ENCODE data around the gene CRYBG3.

CRYBG3 gene

GRCh38 chr3:97987306-97987705, 165.5 kb downstream of the CRYBG3 start:
- Mint-ChIP-seq H3K4me1 (ENCODE audit: low read depth in 2 of 2) (peaks cover 5 to 7% of the 10 kb centered on the region in 2 donors), H3K27me3 (no peaks in the 10 kb centered on the region), H3K36me3 (ENCODE audit: insufficient read depth) (peaks cover 3% of the 10 kb centered on the region), H3K9me3 (peaks cover 0 to 13% of the 10 kb centered on the region in 2 donors), H3K4me3 (no peak overlapping the region), H3K27ac (no peak overlapping the region)
- no peak for DNase-seq
- ATAC-seq (replicated peaks): no peak

- Mint-ChIP-seq H3K4me3 (no peak overlapping the region), H3K27me3 (peaks cover 8 to 16% of the 10 kb centered on the region in 2 donors), H3K9me3 (peaks cover 0 to 13% of the 10 kb centered on the region in 2 donors), H3K27ac (no peak overlapping the region), H3K4me1 (ENCODE audit: low read depth in 2 of 2) (peaks cover 5 to 7% of the 10 kb centered on the region in 2 donors), H3K36me3 (ENCODE audit: insufficient read depth) (peaks cover 3% of the 10 kb centered on the region)
- no peak for ATAC-seq (replicated peaks)
- DNase-seq: no peak
Measured at GRCh38 chr3:97988784-97989568, 167.2 kb downstream of the CRYBG3 start.

- H3K4me1 Mint-ChIP-seq (ENCODE audit: low read depth in 2 of 2): peaks cover 5 to 7% of the 10 kb centered on the region in 2 donors
- peaks cover 3% of the 10 kb centered on the region for H3K36me3 Mint-ChIP-seq (ENCODE audit: insufficient read depth)
- ATAC-seq (replicated peaks) (no peak), DNase-seq (no peak)
- H3K9me3 Mint-ChIP-seq: peaks cover 0 to 13% of the 10 kb centered on the region in 2 donors
- H3K4me3 Mint-ChIP-seq: peak overlapping the region in 1 of 2 donors; percentile 64
- H3K27ac Mint-ChIP-seq: peak overlapping the region in 1 of 2 donors; percentile 28
- H3K27me3 Mint-ChIP-seq: peaks cover 13 to 21% of the 10 kb centered on the region in 2 donors
Measured at GRCh38 chr3:97990624-97991292, 168.9 kb downstream of the CRYBG3 start.

- peak; percentile 88 for ATAC-seq (replicated peaks)
- H3K36me3 Mint-ChIP-seq (ENCODE audit: insufficient read depth): peaks cover 3% of the 10 kb centered on the region
- no peak for DNase-seq
- peak overlapping the region in 1 of 2 donors; percentile 64 for H3K4me3 Mint-ChIP-seq
- peaks cover 13 to 21% of the 10 kb centered on the region in 2 donors for H3K27me3 Mint-ChIP-seq
- peak overlapping the region; percentile 28 to 68 for H3K27ac Mint-ChIP-seq
- peaks cover 5 to 7% of the 10 kb centered on the region in 2 donors for H3K4me1 Mint-ChIP-seq (ENCODE audit: low read depth in 2 of 2)
- peaks cover 0 to 13% of the 10 kb centered on the region in 2 donors for H3K9me3 Mint-ChIP-seq
Measured at GRCh38 chr3:97991293-97991682, 169.5 kb downstream of the CRYBG3 start.

- peaks cover 3% of the 10 kb centered on the region for H3K36me3 Mint-ChIP-seq (ENCODE audit: insufficient read depth)
- H3K4me3 Mint-ChIP-seq: no peak overlapping the region
- no peak for ATAC-seq (replicated peaks)
- DNase-seq: no peak
- no peak overlapping the region for H3K27ac Mint-ChIP-seq
- H3K9me3 Mint-ChIP-seq: peaks cover 0 to 13% of the 10 kb centered on the region in 2 donors
- peaks cover 5 to 7% of the 10 kb centered on the region in 2 donors for H3K4me1 Mint-ChIP-seq (ENCODE audit: low read depth in 2 of 2)
- H3K27me3 Mint-ChIP-seq: peaks cover 13 to 21% of the 10 kb centered on the region in 2 donors
Measured at GRCh38 chr3:97992547-97993173, 170.8 kb downstream of the CRYBG3 start.

- no peak overlapping the region for H3K4me3 Mint-ChIP-seq
- peaks cover 3% of the 10 kb centered on the region for H3K36me3 Mint-ChIP-seq (ENCODE audit: insufficient read depth)
- DNase-seq: no peak
- peaks cover 0 to 7% of the 10 kb centered on the region in 2 donors for H3K9me3 Mint-ChIP-seq
- no peak overlapping the region for H3K27ac Mint-ChIP-seq
- peaks cover 5 to 7% of the 10 kb centered on the region in 2 donors for H3K4me1 Mint-ChIP-seq (ENCODE audit: low read depth in 2 of 2)
- H3K27me3 Mint-ChIP-seq: peaks cover 13 to 21% of the 10 kb centered on the region in 2 donors
- no peak for ATAC-seq (replicated peaks)
Measured at GRCh38 chr3:97993526-97993925, 171.7 kb downstream of the CRYBG3 start.

- H3K36me3 Mint-ChIP-seq (ENCODE audit: insufficient read depth): peaks cover 3% of the 10 kb centered on the region
- DNase-seq: no peak
- H3K4me1 Mint-ChIP-seq (ENCODE audit: low read depth in 2 of 2): peaks cover 5 to 7% of the 10 kb centered on the region in 2 donors
- H3K27ac Mint-ChIP-seq: no peak overlapping the region
- no peak overlapping the region for H3K4me3 Mint-ChIP-seq
- peaks cover 13 to 21% of the 10 kb centered on the region in 2 donors for H3K27me3 Mint-ChIP-seq
- H3K9me3 Mint-ChIP-seq: no peaks in the 10 kb centered on the region
- ATAC-seq (replicated peaks): no peak
Measured at GRCh38 chr3:97994328-97994945, 172.6 kb downstream of the CRYBG3 start.
